K562 (cell line): ENCODE data around the gene KLF13. TPM values are rescaled to one million over a fixed set of nuclear protein-coding genes. Genes with fewer than 3 reads are reported as not detected.

Experiments
- ATAC-seq: fragments of 200-7000 bp; cut with Tn5 transposase; 3 replicates; pipeline ENCODE4 v1.9.1; 2020; ENCODE audit warnings: moderate library complexity
- BruUV-seq: library from RNA; stranded (reverse); fragments of 400-500 nt; replicated peaks from 2 replicates; lab custom pipeline; 2021; lab: Mats Ljungman, UMichigan
- CTCF ChIA-PET: fragments of 300-600 bp; formaldehyde crosslinking; extraction: SDS; loops from one replicate; lab custom pipeline; 2021; ENCODE audit warnings: low intra/inter-chr PET ratio; lab: Yijun Ruan, JAX
- POLR2A ChIA-PET: fragments of 300-600, 350-650 bp; sonication (Branson Sonifier 250); formaldehyde crosslinking; extraction: SDS; loops from one replicate; lab custom pipeline; 2021; ENCODE audit warnings: antibody characterized with exemption, inconsistent platforms; lab: Yijun Ruan, JAX
- DNase-seq, 4 experiments: peaks; one replicate each; pipeline versions ENCODE4 v3.0.0 to v3.0.0-alpha.2; 2011 to 2018; ENCODE audit warnings: low spot score in 3 of 4, mixed read lengths in 3 of 4; ENCODE audit errors: extremely low read depth in 1 of 4
- FAIRE-seq: peaks from 2 replicates; lab custom pipeline; 2011; peaks lifted over from hg19 to GRCh38; lab: Jason Lieb, UNC
- H2AFZ ChIP-seq: 2 replicates; pipeline ENCODE4 v1.6.0; 2011; ENCODE audit warnings: low read depth, low read length, control low read depth, inconsistent platforms
- H3K27ac ChIP-seq: fragments of 200-600 bp; 3 replicates; pipeline ENCODE4 v1.8.0; 2011; ENCODE audit warnings: low read depth, mild to moderate bottlenecking, control low read depth, inconsistent platforms, low read length, moderate library complexity, mixed read lengths; ENCODE audit errors: extremely low read depth
- H3K27me3 ChIP-seq, 2 experiments: fragments of 300-600 bp in 1 of 2; 2 replicates in 1 of 2; 3 replicates in 1 of 2; pipeline versions ENCODE4 v1.6.0 to v1.8.0; 2011; ENCODE audit warnings: inconsistent platforms in 2 of 2, low read length in 2 of 2, mild to moderate bottlenecking in 1 of 2, mixed read lengths in 1 of 2, moderate library complexity in 1 of 2; ENCODE audit not compliant: control insufficient read depth in 2 of 2, insufficient read depth in 2 of 2
- H3K36me3 ChIP-seq: fragments of 300-600 bp; 3 replicates; pipeline ENCODE4 v1.8.0; 2011; ENCODE audit warnings: mild to moderate bottlenecking, low read length, inconsistent platforms; ENCODE audit not compliant: control insufficient read depth, insufficient read depth
- H3K4me1 ChIP-seq, 2 experiments: fragments of 200-600 bp in 1 of 2; replicated peaks in 1 of 2; 2 replicates in 1 of 2; 3 replicates in 1 of 2; pipeline versions ENCODE4 v1.5.1 to v1.8.0; 2011; ENCODE audit warnings: inconsistent platforms in 2 of 2, low read length in 2 of 2, mild to moderate bottlenecking in 1 of 2, mixed read lengths in 1 of 2, moderate library complexity in 1 of 2; ENCODE audit not compliant: control insufficient read depth in 2 of 2, insufficient read depth in 2 of 2
- H3K4me2 ChIP-seq: 2 replicates; pipeline ENCODE4 v1.6.1; 2011; ENCODE audit warnings: low read length, control low read depth, inconsistent platforms, mixed read lengths; ENCODE audit not compliant: insufficient read depth
- H3K4me3 ChIP-seq: fragments of 200-600 bp; sonication (generic), shearing (Covaris generic); 2 replicates; pipeline ENCODE4 v1.5.1; 2016; ENCODE audit warnings: control low read depth, inconsistent platforms
- H3K79me2 ChIP-seq: fragments of 200-600 bp; 3 replicates; pipeline ENCODE4 v1.8.0; 2011; ENCODE audit warnings: low read length, inconsistent platforms; ENCODE audit not compliant: control insufficient read depth, insufficient read depth
- H3K9ac ChIP-seq, 2 experiments: 2 replicates each; pipeline versions ENCODE4 v1.6.0 to v1.6.1; 2011; ENCODE audit warnings: low read depth in 2 of 2, low read length in 2 of 2, control low read depth in 1 of 2, inconsistent platforms in 1 of 2, mild to moderate bottlenecking in 1 of 2, mixed read lengths in 1 of 2; ENCODE audit not compliant: insufficient read depth in 1 of 2
- H3K9me1 ChIP-seq: one replicate; pipeline ENCODE4 v1.6.0; 2011; ENCODE audit warnings: inconsistent platforms, mild to moderate bottlenecking, low read length, moderate library complexity; ENCODE audit not compliant: control insufficient read depth, insufficient read depth
- H3K9me3 ChIP-seq: replicated peaks from 2 replicates; pipeline ENCODE4 v1.5.1; 2011; ENCODE audit warnings: low read depth, low read length, inconsistent platforms; ENCODE audit not compliant: control insufficient read depth, insufficient read depth
- H4K20me1 ChIP-seq: replicated peaks from 2 replicates; pipeline ENCODE4 v1.6.1; 2011; ENCODE audit warnings: low read length, inconsistent platforms, mixed read lengths; ENCODE audit not compliant: control insufficient read depth, insufficient read depth
- CBFA2T3 ChIP-seq: fragments of 450-650 bp; IDR thresholded peaks from 2 replicates; pipeline ENCODE4 v1.6.1; 2017
- CHD1 ChIP-seq: fragments of 200-600 bp; sonication (generic); IDR thresholded peaks from one replicate; pipeline ENCODE4 v1.6.1; 2012; ENCODE audit warnings: mild to moderate bottlenecking, moderate library complexity, low read length, inconsistent platforms
- KAT2B ChIP-seq: IDR thresholded peaks from one replicate; pipeline ENCODE4 v1.6.1; 2012; ENCODE audit warnings: low read depth, mild to moderate bottlenecking, control low read depth, inconsistent platforms, low read length, moderate library complexity
- KDM4B ChIP-seq, 2 experiments: fragments of 450-650 bp in 1 of 2; sonication (generic) in 1 of 2; IDR thresholded peaks; 2 replicates each; pipeline ENCODE4 v1.6.1; 2016 to 2017; ENCODE audit warnings: borderline replicate concordance in 2 of 2, antibody characterized with exemption in 1 of 2, low read depth in 1 of 2, mild to moderate bottlenecking in 1 of 2
- MCM3 ChIP-seq: fragments of 450-650 bp; IDR thresholded peaks from 2 replicates; pipeline ENCODE4 v1.6.1; 2016
- NCOA2 ChIP-seq, 2 experiments: fragments of 450-650 bp; IDR thresholded peaks; 2 replicates each; pipeline ENCODE4 v1.6.1; 2018; ENCODE audit warnings: mild to moderate bottlenecking in 2 of 2, moderate library complexity in 1 of 2; ENCODE audit not compliant: partially characterized antibody in 2 of 2
- RAD51 ChIP-seq: fragments of 450-650 bp; IDR thresholded peaks from 2 replicates; pipeline ENCODE4 v1.7.1; 2016; ENCODE audit warnings: low read depth, mild to moderate bottlenecking, borderline replicate concordance
- SNRNP70 ChIP-seq: fragments of 200-400 bp; formaldehyde crosslinking; optimal IDR thresholded peaks from 2 replicates; pipeline ENCODE3; 2017; ENCODE audit warnings: low read depth, low read length
- SOX6 ChIP-seq: fragments of 450-650 bp; IDR thresholded peaks from 2 replicates; pipeline ENCODE4 v1.6.1; 2014; ENCODE audit warnings: mild to moderate bottlenecking
- TAF9B ChIP-seq: fragments of 450-650 bp; IDR thresholded peaks from 2 replicates; pipeline ENCODE4 v1.6.1; 2018; ENCODE audit warnings: mild to moderate bottlenecking; ENCODE audit not compliant: partially characterized antibody
- TEAD4 ChIP-seq, 2 experiments: sonication (generic) in 1 of 2; formaldehyde crosslinking in 1 of 2; IDR thresholded peaks; 2 replicates each; pipeline versions ENCODE4 v1.6.1 to v1.8.0; 2012 to 2022; ENCODE audit warnings: borderline replicate concordance in 1 of 2, inconsistent platforms in 1 of 2, low read length in 1 of 2, mild to moderate bottlenecking in 1 of 2, missing genetic modification reagents in 1 of 2
- THRA ChIP-seq: fragments of 450-650 bp; IDR thresholded peaks from 2 replicates; pipeline ENCODE4 v1.6.1; 2017; ENCODE audit warnings: mild to moderate bottlenecking, moderate library complexity
- U2AF1 ChIP-seq: fragments of 200-400 bp; formaldehyde crosslinking; optimal IDR thresholded peaks from 2 replicates; pipeline ENCODE3; 2017; ENCODE audit warnings: mild to moderate bottlenecking, low read depth, low read length, moderate library complexity
- ZBTB8A ChIP-seq: fragments of 450-650 bp; IDR thresholded peaks from 2 replicates; pipeline ENCODE4 v1.6.1; 2018; ENCODE audit warnings: mild to moderate bottlenecking, moderate library complexity; ENCODE audit not compliant: partially characterized antibody
- ZNF609 ChIP-seq: sonication (generic); formaldehyde crosslinking; IDR thresholded peaks from 2 replicates; pipeline ENCODE4 v1.8.1; 2023; ENCODE audit warnings: missing genetic modification reagents, mild to moderate bottlenecking, borderline replicate concordance
- in situ Hi-C: fragments of 300-500 bp; cut with MboI; formaldehyde crosslinking; loops from 4 replicates; pipeline ENCODE4 v1.15.0; 2018; ENCODE audit warnings: inconsistent platforms, mixed read lengths
- intact Hi-C: fragments of 100-400 bp; cut with micrococcal nuclease; formaldehyde crosslinking; loops from 2 replicates; pipeline ENCODE4 v1.14.2; 2022
- polyA plus RNA-seq, 8 experiments: library from polyadenylated mRNA; depleted of rRNA in 4 of 8; stranded (reverse) in 5 of 8; unstranded in 3 of 8; fragments of >200 nt; fragmentation: Nextera tagmentation in 2 of 8; fragmentation: Illumina TruSeq in 1 of 8; extraction: Ambion mirVana in 2 of 8; extraction: Trizol in 1 of 8; gene quantifications; 2 replicates each; pipeline versions ENCODE4 v1.2.1 to v1.2.3, GENCODE V29; 2011 to 2014; ENCODE audit warnings: inconsistent platforms in 1 of 8, missing spikeins in 1 of 8
- total RNA-seq, 7 experiments: library from RNA; depleted of rRNA in 6 of 7; stranded (reverse); fragments of >200 nt in 6 of 7; fragmentation: Illumina TruSeq in 2 of 7; extraction: Trizol in 2 of 7; gene quantifications; 2 replicates each; pipeline versions ENCODE4 v1.2.1 to v1.2.3, GENCODE V29; 2011 to 2021; ENCODE audit warnings: low replicate concordance in 1 of 7

Gene KLF13
- total and polyA plus RNA-seq, 9 of the 15 experiments (the other 6 are each of a cell fraction or from before 2014, with no cell fraction given), result 1.8 to 10.5 (median 4.8) TPM

GRCh38 chr15:31407851-31408250, 81.2 kb downstream of the KLF13 start:
- in situ Hi-C loops (no loop called here), intact Hi-C loops (no loop called here)
- Histone ChIP-seq H3K4me2 (no peak overlapping the region), H3K27ac (no peak overlapping the region), H3K27me3 (peaks cover 6 to 17% of the 10 kb centered on the region in 2 experiments; a peak in 4 of 5 replicates), H3K79me2 (no peaks in the 10 kb centered on the region), H4K20me1 (no peaks in the 10 kb centered on the region), H3K36me3 (no peaks in the 10 kb centered on the region), H3K4me1 (no peaks in the 10 kb centered on the region), H3K9me1 (no peaks in the 10 kb centered on the region), H3K9me3 (no peaks in the 10 kb centered on the region; the same call in 1 of the 2 replicates), H3K4me3 (no peak overlapping the region), H3K9ac (no peak overlapping the region), H2AFZ (no peak overlapping the region)
- DNase-seq (no peak), ATAC-seq (no peak), FAIRE-seq (no peak)
- ChIA-PET POLR2A (interaction anchor here (1.5 kb wide), 1 partner anchor 9 kb away, joined by 3 read pairs; no protein-coding TSS in a partner anchor), CTCF (no interaction called here)
- no TSS peak for BruUV-seq
- TF ChIP-seq CHD1, result no peak
- no peak for TF ChIP-seq SOX6
- TF ChIP-seq MCM3, result no peak
- TF ChIP-seq NCOA2 (IDR thresholded peaks at IDR 0.05; ENCODE audit: partially characterized antibody in 2 of 2), result no peak
- TF ChIP-seq TEAD4 (IDR thresholded peaks at IDR 0.05; ENCODE audit: low read length), result no peak
- TF ChIP-seq TEAD4 (CRISPR knock-in tag; IDR thresholded peaks at IDR 0.05; ENCODE audit: borderline replicate concordance), result no peak
- no peak for TF ChIP-seq U2AF1
- TF ChIP-seq THRA, result no peak
- no peak for TF ChIP-seq ZBTB8A
- TF ChIP-seq KAT2B, result no peak
- no peak for TF ChIP-seq CBFA2T3
- TF ChIP-seq TAF9B, result no peak
- TF ChIP-seq SNRNP70, result no peak
- TF ChIP-seq RAD51, result no peak
- TF ChIP-seq ZNF609 (CRISPR knock-in tag), result no peak
- no peak for TF ChIP-seq KDM4B (IDR thresholded peaks at IDR 0.05; ENCODE audit: borderline replicate concordance in 2 of 2, low read depth in 1 of 2)
